Endothelial cell of umbilical vein (primary cell): Measurements from ENCODE around the gene CKAP5. TPM values are rescaled to one million over a fixed set of nuclear protein-coding genes. Genes with fewer than 3 reads are reported as not detected.

ENCODE experiments used
- BruUV-seq: library from RNA; stranded (reverse); fragments of 400-500 nt; replicated peaks from 2 replicates; lab custom pipeline; 2021; lab: Mats Ljungman, UMichigan
- CTCF ChIA-PET: fragments of 300-600, 350-600 bp; sonication (Branson Sonifier 250); formaldehyde crosslinking; loops from one replicate; lab custom pipeline; 2021; ENCODE audit warnings: antibody characterized with exemption, inconsistent platforms; lab: Charles Lee
- POLR2A ChIA-PET: fragments of 300-600, 350-600 bp; sonication (Branson Sonifier 250); formaldehyde crosslinking; loops from one replicate; lab custom pipeline; 2021; ENCODE audit warnings: antibody characterized with exemption, inconsistent platforms; lab: Charles Lee
- DNase-seq: peaks from one replicate; pipeline ENCODE4 v3.0.0-alpha.2; 2011; ENCODE audit warnings: low read depth, low spot score
- FAIRE-seq: peaks from 2 replicates; lab custom pipeline; 2011; peaks lifted over from hg19 to GRCh38; lab: Jason Lieb, UNC
- H2AFZ ChIP-seq: 2 replicates; pipeline ENCODE4 v1.6.0; 2012; ENCODE audit warnings: low read depth, low read length, control low read depth, inconsistent platforms
- H3K27ac ChIP-seq: 2 replicates; pipeline ENCODE4 v1.5.1; 2011; ENCODE audit warnings: low read depth, mild to moderate bottlenecking, control low read depth, low read length, moderate library complexity; ENCODE audit not compliant: insufficient read depth
- H3K27me3 ChIP-seq, 2 experiments: 2 replicates each; pipeline versions ENCODE4 v1.6.0 to v1.6.1; 2011; ENCODE audit warnings: low read length in 2 of 2, mixed read lengths in 1 of 2; ENCODE audit not compliant: control insufficient read depth in 2 of 2, insufficient read depth in 2 of 2
- H3K36me3 ChIP-seq, 2 experiments: 2 replicates in 1 of 2; 3 replicates in 1 of 2; pipeline ENCODE4 v1.5.1; 2011; ENCODE audit warnings: low read length in 2 of 2, mild to moderate bottlenecking in 1 of 2, moderate library complexity in 1 of 2; ENCODE audit not compliant: control insufficient read depth in 2 of 2, insufficient read depth in 2 of 2; ENCODE audit errors: extremely low read depth in 1 of 2
- H3K4me1 ChIP-seq: 3 replicates; pipeline ENCODE4 v1.5.1; 2011; ENCODE audit warnings: mild to moderate bottlenecking, low read length; ENCODE audit not compliant: control insufficient read depth, insufficient read depth; ENCODE audit errors: extremely low read depth
- H3K4me2 ChIP-seq: 2 replicates; pipeline ENCODE4 v1.6.1; 2011; ENCODE audit warnings: low read length, control low read depth, mixed read lengths; ENCODE audit not compliant: insufficient read depth
- H3K4me3 ChIP-seq, 3 experiments: fragments of 200-600 bp in 1 of 3; sonication (generic), shearing (Covaris generic) in 1 of 3; replicated peaks in 1 of 3; 2 replicates each; pipeline ENCODE4 v1.5.1; 2011 to 2016; ENCODE audit warnings: control low read depth in 3 of 3, low read length in 3 of 3, mild to moderate bottlenecking in 2 of 3, inconsistent platforms in 1 of 3, low read depth in 1 of 3, moderate library complexity in 1 of 3; ENCODE audit not compliant: insufficient read depth in 1 of 3
- H3K79me2 ChIP-seq: 2 replicates; pipeline ENCODE4 v1.6.0; 2012; ENCODE audit warnings: low read length, inconsistent platforms; ENCODE audit not compliant: control insufficient read depth, insufficient read depth
- H3K9ac ChIP-seq: replicated peaks from 2 replicates; pipeline ENCODE3; 2011; ENCODE audit warnings: low read length, control low read depth; ENCODE audit not compliant: insufficient read depth; ENCODE audit errors: extremely low read depth
- H3K9me1 ChIP-seq: replicated peaks from 3 replicates; pipeline ENCODE4 v1.6.0; 2011; ENCODE audit warnings: mild to moderate bottlenecking, low read length; ENCODE audit not compliant: control insufficient read depth, insufficient read depth; ENCODE audit errors: extremely low read depth
- H3K9me3 ChIP-seq: replicated peaks from 2 replicates; pipeline ENCODE4 v1.5.1; 2012; ENCODE audit warnings: low read length, inconsistent platforms; ENCODE audit not compliant: control insufficient read depth, insufficient read depth
- H4K20me1 ChIP-seq: replicated peaks from 2 replicates; pipeline ENCODE3; 2011; ENCODE audit warnings: mild to moderate bottlenecking, low read length; ENCODE audit not compliant: control insufficient read depth, insufficient read depth; ENCODE audit errors: extremely low read depth
- EZH2 ChIP-seq: IDR thresholded peaks from 2 replicates; pipeline ENCODE4 v1.6.1; 2012; ENCODE audit warnings: borderline replicate concordance, low read depth, mild to moderate bottlenecking, moderate library complexity, low read length, inconsistent platforms; ENCODE audit not compliant: severe bottlenecking
- FOS ChIP-seq: IDR thresholded peaks from 2 replicates; pipeline ENCODE4 v1.6.1; 2011; ENCODE audit warnings: mild to moderate bottlenecking, low read length, moderate library complexity, borderline replicate concordance; ENCODE audit not compliant: insufficient read depth
- GATA2 ChIP-seq: IDR thresholded peaks from 2 replicates; pipeline ENCODE4 v1.7.0; 2011; ENCODE audit warnings: low read depth, mild to moderate bottlenecking, moderate library complexity, mixed read lengths, low read length; ENCODE audit not compliant: insufficient read length, insufficient read depth
- JUN ChIP-seq: IDR thresholded peaks from 2 replicates; pipeline ENCODE4 v1.6.1; 2011; ENCODE audit warnings: borderline replicate concordance, low read depth; ENCODE audit not compliant: insufficient read length, insufficient read depth
- MYC ChIP-seq: IDR thresholded peaks from one replicate; pipeline ENCODE4 v1.6.1; 2011; ENCODE audit warnings: mild to moderate bottlenecking, low read depth, low read length
- POLR2A ChIP-seq: IDR thresholded peaks from 2 replicates; pipeline ENCODE4 v1.6.1; 2012; ENCODE audit warnings: low read depth, mild to moderate bottlenecking, control low read depth, low read length
- POLR2AphosphoS5 ChIP-seq: IDR thresholded peaks from 2 replicates; pipeline ENCODE4 v1.6.1; 2012; ENCODE audit warnings: low read depth, mild to moderate bottlenecking, control low read depth, low read length, moderate library complexity; ENCODE audit not compliant: insufficient read depth
- dilution Hi-C: fragments of 300-500 bp; cut with MboI; formaldehyde crosslinking; loops from one replicate; pipeline ENCODE4 v1.15.0; 2019; ENCODE audit warnings: low sequenced_read_pairs; ENCODE audit not compliant: extremely low pct_ligation_motif_present
- intact Hi-C: fragments of 100-400 bp; cut with micrococcal nuclease; formaldehyde crosslinking; loops from one replicate; pipeline ENCODE4 v1.10.0; 2022
- polyA plus RNA-seq, 4 experiments: library from polyadenylated mRNA; depleted of rRNA in 3 of 4; stranded (reverse) in 3 of 4; unstranded in 1 of 4; fragments of >200 nt; gene quantifications; 2 replicates each; pipeline versions ENCODE4 v1.2.1 to v1.2.3, GENCODE V29; 2011 to 2012; ENCODE audit warnings: missing spikeins in 1 of 4
- total RNA-seq: library from RNA; stranded (reverse); gene quantifications from 2 replicates; pipeline ENCODE4 v1.2.3, GENCODE V29; 2021
- TF ChIP-seq, protein P1 (sequence below), 2 donors: IDR thresholded peaks; 1 replicate in 1 of 2; 2 replicates in 1 of 2; pipeline ENCODE4 v1.5.1; 2011; ENCODE audit warnings: low read length in 2 of 2, mild to moderate bottlenecking in 2 of 2, moderate library complexity in 2 of 2, control low read depth in 1 of 2, inconsistent platforms in 1 of 2, low read depth in 1 of 2; ENCODE audit not compliant: insufficient read depth in 1 of 2; ENCODE audit errors: extremely low read depth in 1 of 2
- TF ChIP-seq, protein P2 (sequence below): IDR thresholded peaks from 2 replicates; pipeline ENCODE4 v1.6.1; 2011; ENCODE audit not compliant: insufficient read depth, insufficient read length

Gene CKAP5
- total and polyA plus RNA-seq, 2 donors (not counting 3 experiments of a cell fraction or from before 2014, with no cell fraction given) = 47.4 to 138 TPM

DNA sequence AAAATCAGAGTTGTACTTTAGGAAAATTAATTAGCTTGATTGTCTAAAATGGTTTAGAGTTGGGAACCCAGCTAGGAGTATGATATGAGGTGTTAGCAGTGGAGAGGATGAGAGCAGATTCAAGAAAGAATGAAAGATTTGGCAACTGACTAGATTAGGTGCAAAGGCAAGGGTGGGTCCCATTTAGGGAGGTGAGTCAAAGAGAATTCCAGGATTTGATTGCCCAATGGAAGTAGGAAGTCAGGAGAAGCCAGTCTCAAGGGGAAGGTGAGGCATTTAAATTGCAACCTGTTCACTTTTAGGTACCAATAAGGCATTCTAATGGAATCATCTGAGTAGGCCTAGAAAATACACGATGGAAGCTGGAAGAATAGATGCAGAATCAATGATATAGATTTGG, 3.6 kb upstream of the CKAP5 start:
- no peaks in the 10 kb centered on the region for H3K9me3 ChIP-seq
- no peak overlapping the region for H3K9ac ChIP-seq
- TF ChIP-seq MYC (no peak), JUN (no peak), POLR2A (no peak), EZH2 (no peak), FOS (no peak), POLR2AphosphoS5 (no peak), GATA2 (no peak)
- TF ChIP-seq, protein P1, sequence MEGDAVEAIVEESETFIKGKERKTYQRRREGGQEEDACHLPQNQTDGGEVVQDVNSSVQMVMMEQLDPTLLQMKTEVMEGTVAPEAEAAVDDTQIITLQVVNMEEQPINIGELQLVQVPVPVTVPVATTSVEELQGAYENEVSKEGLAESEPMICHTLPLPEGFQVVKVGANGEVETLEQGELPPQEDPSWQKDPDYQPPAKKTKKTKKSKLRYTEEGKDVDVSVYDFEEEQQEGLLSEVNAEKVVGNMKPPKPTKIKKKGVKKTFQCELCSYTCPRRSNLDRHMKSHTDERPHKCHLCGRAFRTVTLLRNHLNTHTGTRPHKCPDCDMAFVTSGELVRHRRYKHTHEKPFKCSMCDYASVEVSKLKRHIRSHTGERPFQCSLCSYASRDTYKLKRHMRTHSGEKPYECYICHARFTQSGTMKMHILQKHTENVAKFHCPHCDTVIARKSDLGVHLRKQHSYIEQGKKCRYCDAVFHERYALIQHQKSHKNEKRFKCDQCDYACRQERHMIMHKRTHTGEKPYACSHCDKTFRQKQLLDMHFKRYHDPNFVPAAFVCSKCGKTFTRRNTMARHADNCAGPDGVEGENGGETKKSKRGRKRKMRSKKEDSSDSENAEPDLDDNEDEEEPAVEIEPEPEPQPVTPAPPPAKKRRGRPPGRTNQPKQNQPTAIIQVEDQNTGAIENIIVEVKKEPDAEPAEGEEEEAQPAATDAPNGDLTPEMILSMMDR (IDR thresholded peaks at IDR 0.05; ENCODE audit: extremely low read depth in 1 of 2, insufficient read depth in 1 of 2, low read depth in 1 of 2, low read length in 2 of 2) = no peak
- TF ChIP-seq, protein P2, sequence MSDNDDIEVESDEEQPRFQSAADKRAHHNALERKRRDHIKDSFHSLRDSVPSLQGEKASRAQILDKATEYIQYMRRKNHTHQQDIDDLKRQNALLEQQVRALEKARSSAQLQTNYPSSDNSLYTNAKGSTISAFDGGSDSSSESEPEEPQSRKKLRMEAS = no peak
- DNase-seq (no peak), FAIRE-seq (no peak)
- no peaks in the 10 kb centered on the region for H4K20me1 ChIP-seq
- H3K27ac ChIP-seq = no peak overlapping the region
- H3K4me1 ChIP-seq = peaks cover 16% of the 10 kb centered on the region
- ChIA-PET POLR2A (no interaction called here), CTCF (no interaction called here)
- no peaks in the 10 kb centered on the region for H3K9me1 ChIP-seq
- no TSS peak for BruUV-seq
- no peaks in the 10 kb centered on the region for H3K27me3 ChIP-seq
- intact Hi-C loops = no loop called here
- no peaks in the 10 kb centered on the region for H3K36me3 ChIP-seq
- no peak overlapping the region for H3K4me2 ChIP-seq
- H3K79me2 ChIP-seq = peaks cover 14% of the 10 kb centered on the region
- H2AFZ ChIP-seq = no peak overlapping the region
- dilution Hi-C loops = no loop called here
- H3K4me3 ChIP-seq = no peak overlapping the region
